Endothelial cell of hepatic sinusoid (primary cell): ENCODE results near the gene NAGPA.

Source experiments
- in situ Hi-C: cut with HindIII; loops from 2 replicates; pipeline ENCODE4 v1.10.0; 2017; ENCODE audit warnings: low sequenced_read_pairs

The NAGPA gene

GRCh38 chr16:5006348-5007193 lies 27.2 kb downstream of the NAGPA start:
- in situ Hi-C loops, result no loop called here

DNA sequence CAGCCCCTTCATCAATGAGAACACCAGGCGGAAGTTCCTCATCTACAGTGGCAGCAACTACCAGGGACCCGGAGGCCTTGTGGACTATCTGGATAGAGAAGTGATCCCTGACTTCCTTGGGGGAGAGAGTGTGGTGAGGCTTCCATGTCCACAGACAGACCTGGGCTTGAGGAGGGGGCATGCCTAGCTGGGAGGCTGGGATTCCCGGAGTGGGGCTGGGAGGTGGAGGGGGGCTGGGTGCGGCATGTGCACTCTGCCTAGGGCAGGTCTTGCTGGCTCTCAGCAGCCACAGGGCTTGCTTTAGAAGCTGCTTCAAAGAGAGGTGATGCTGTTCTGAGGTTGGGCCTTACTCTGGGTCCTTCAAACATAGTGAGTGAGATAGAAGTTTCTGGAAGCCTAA lies 27.8 kb downstream of the NAGPA start:
- in situ Hi-C loops, result no loop called here

DNA sequence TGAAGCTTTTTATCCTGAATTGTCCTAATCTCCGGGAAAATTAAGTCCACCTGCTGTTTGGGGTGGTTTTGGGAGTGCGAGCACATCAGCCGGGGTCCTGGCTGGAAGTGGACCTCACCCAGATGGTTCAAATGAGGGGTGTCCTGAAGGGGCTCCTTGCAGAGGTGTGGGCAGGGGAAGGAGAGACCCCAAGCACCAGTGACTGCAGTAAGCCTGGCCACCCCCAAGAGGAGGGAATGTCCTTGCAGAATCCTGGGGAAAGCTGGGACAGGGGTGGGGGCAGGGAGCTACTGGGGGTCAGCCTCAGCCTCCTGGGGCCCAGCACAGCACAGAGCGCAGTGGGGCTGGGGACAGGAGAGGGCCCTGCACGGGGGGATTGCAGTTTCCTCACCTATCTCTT lies 29.4 kb downstream of the NAGPA start:
- in situ Hi-C loops, result no loop called here

DNA sequence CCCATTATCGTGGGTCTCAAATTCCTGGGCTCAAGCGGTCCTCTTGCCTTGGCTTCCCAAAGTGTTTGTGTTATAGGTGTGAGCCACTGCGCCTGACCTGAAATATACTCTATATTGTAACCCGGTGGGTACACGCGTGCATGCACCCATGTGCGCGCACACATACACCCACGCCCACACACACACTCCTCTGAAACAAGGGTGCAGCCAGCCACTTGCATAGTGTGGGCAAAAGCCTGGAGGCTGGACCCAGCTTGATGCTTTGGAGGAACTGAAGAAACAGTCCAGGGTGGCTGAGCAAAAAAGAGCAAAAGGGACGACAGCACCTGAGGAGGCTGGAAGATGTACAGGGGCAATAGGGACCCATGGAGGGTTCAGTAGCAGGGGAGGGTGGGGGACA lies 29.9 kb downstream of the NAGPA start:
- in situ Hi-C loops, result no loop called here

DNA sequence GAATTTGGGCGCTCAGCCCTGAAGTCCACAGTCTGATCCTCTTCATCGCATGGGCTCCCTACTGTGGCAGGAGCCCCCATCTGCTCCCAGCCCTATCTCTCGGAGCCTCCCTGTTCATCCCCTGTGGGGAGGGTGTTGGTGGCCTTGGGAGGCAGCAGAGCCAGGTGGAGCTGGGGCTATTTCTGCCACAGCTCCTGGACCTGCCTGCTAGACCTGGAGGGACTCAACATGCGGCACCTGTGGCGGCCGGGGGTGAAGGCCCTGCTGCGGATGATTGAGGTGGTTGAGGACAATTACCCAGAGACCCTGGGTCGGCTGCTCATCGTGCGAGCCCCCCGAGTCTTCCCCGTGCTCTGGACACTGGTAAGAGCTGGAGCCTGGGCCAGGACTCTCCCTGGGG lies 30.5 kb downstream of the NAGPA start:
- in situ Hi-C loops, result no loop called here

- in situ Hi-C loops, result no loop called here
These were observed 31.0 kb downstream of the NAGPA start for GRCh38 chr16:5002699-5003143.

GRCh38 chr16:5001986-5002385 lies 31.7 kb downstream of the NAGPA start:
- in situ Hi-C loops, result no loop called here

DNA sequence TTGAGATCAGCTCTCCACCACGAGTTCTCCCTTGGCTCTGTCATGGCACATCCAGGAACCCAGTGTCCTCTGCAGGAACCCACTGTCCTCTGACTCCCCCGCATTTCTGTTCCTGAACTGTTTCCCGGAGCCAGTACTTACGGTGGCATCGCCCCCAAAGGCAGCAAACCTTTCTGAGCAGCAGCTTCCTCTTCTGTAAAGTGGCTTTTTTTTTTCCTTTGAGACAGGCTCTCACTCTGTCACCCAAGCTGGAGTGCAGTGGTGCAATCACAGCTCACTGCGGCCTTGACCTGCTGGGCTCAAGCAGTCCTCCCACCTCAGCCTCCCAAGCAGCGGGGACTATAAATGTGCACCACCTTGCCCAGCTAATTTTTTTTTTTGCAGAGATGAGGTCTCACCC lies 32.2 kb downstream of the NAGPA start:
- in situ Hi-C loops, result no loop called here

- in situ Hi-C loops, result no loop called here
These were observed 33.1 kb downstream of the NAGPA start for GRCh38 chr16:5000573-5001001.

GRCh38 chr16:4994719-4995434 lies 38.9 kb downstream of the NAGPA start:
- in situ Hi-C loops, result no loop called here

GRCh38 chr16:4991754-4992153 lies 42.0 kb downstream of the NAGPA start:
- in situ Hi-C loops, result no loop called here

- in situ Hi-C loops, result no loop called here
These were observed 43.3 kb downstream of the NAGPA start for GRCh38 chr16:4990415-4990814.

DNA sequence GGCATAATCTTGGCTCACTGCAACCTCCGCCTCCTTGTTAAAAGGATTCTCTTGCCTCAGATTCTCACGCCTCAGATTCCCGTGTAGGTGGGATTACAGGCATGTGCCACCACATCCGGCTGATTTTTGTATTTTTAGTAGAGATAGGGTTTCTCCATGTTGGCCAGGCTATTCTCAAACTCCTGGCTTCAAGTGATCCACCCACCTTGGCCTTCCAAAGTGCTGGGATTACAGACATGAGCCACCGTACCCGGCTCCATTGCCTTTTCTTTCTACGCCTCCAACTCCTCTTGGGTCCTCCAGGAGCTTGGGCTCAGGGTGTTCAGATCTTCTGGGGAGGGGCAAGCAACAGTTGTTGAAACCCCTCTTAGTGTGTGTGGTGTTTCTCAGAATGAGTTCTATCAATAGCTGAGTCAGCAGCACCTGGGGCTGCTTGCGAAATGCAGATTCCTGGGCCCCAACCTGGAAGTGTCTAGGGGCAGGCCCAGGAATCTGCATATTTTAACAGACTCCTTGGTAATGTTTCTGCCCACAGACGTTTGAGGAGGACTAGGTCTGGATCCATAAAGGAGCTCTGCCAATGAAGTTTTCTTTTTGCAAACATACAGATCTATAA lies 44.2 kb downstream of the NAGPA start:
- in situ Hi-C loops, result no loop called here

DNA sequence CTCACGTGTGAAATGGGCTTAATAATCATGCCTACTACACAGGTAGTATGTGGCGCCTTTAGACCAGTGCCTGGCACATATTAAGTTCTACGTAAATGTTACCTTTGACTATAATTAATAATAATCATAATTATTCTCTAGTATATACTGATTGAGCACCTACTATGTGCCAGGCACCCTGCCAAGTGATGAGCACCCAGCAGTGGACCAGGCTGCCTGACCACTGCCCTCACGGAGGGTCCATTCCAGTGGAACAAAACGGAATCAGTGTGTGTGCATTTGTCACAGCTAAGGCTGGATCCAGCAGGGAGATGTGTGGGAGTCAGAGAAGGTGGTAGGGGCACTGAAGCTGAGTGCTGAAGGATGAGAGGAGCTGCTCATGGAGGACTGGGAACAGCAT lies 45.1 kb downstream of the NAGPA start:
- in situ Hi-C loops, result no loop called here

GRCh38 chr16:4987580-4988374 lies 46.0 kb downstream of the NAGPA start:
- in situ Hi-C loops, result no loop called here

DNA sequence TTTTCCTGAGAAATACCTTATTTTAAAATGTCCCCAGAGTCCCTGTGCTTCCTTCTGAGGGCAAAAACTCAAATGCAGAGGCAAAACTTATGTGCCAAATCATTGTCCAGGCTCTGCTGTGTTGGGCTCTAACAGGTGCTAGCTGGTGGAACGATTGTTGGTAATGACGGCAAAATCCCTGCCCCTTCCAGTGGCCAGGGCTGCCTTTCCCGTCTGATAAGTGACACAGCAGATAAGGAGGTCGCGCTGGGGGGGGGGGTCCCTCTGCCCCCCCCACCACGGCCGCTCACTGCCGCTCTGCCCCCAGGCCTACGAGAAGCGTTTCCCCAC lies 46.5 kb downstream of the NAGPA start:
- in situ Hi-C loops, result no loop called here

- in situ Hi-C loops, result no loop called here
These were observed 49.4 kb downstream of the NAGPA start for GRCh38 chr16:4984174-4984990.

DNA sequence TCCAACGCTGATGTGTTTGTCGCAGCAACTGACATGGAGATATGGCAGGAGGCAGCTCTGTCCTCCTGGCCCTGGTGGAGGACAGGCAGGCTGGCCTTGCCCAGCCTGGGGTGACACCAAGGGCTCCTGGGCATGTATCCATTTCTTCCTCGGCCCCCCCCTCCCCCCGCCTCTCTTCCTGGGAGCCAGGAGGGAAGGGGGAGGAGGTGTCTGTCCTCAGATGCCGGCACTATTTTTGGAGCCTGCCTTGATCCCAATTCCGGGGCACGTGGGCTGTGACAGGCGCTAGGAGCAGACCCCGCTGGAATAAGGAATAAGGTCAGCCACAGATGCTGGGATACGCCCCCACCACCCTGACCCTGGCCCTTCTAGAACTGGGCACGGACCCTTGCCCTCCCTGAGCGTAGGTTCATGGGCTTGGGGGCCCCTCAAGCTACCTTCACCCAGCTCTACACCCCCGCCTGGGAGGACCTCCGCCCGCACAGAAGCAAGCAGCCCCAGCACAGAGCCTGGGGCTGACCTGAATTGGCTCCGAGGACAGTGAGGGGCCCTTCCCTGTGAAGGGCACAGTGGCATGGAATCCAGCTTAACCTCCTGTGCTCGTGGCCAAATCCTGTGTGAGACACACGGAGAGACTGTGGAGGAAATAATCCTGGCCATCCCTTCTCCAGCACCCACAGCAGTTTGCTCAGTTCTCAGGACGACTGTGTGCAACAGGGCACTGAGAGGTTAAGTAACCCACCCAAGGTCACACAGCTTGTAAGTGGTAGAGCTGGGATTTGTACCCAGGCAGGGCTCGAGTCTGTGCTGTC lies 51.5 kb downstream of the NAGPA start:
- in situ Hi-C loops, result no loop called here

DNA sequence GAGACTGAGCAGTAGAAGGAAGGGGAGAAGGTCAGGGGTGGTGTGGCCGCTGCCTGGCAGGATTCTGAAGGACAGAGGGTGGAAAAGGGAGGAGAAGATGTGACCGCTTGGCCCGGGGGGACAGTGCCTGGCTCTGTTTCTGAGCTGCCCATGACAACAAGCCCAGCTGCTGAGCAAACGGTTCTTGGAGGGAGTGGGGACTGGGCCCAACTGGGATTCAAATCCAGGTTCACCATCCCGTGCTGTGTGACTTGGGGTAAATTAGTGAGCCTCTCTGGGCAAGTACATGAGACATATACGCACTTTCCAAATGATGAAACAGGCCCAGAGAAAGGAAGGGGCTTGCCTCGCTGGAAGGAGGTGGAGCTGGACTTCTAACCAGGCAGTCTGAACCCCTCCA lies 52.3 kb downstream of the NAGPA start:
- in situ Hi-C loops, result no loop called here
